Suppressor macrophage treated with lipopolysaccharide for 1 hour (primary cell): ENCODE data around the gene TLX3.
A peak's percentile ranks its signal among the peaks of the same experiment; 100 is the strongest.
"Not testable (repeated sequence)": the region's sequence is repeated elsewhere in the genome, so short reads cannot be mapped to it uniquely, and the experiment has no call there.

ENCODE experiments used
- DNase-seq, 3 donors: peaks; one replicate each; pipeline ENCODE4 v3.0.0-alpha.2; 2020 to 2022

The TLX3 gene

GRCh38 chr5:171330021-171330420 lies 21.0 kb downstream of the TLX3 start:
- DNase-seq = no peak

- DNase-seq = no peak
Measured at GRCh38 chr5:171335616-171336015, 26.6 kb downstream of the TLX3 start.

- DNase-seq = peak; percentile 53 to 68 (median 66)
Measured at GRCh38 chr5:171336521-171337209, 27.6 kb downstream of the TLX3 start.

GRCh38 chr5:171337210-171337569 lies 28.1 kb downstream of the TLX3 start:
- no peak for DNase-seq

GRCh38 chr5:171340042-171340441 lies 31.0 kb downstream of the TLX3 start:
- no peak for DNase-seq

GRCh38 chr5:171340491-171340890 lies 31.4 kb downstream of the TLX3 start:
- no peak for DNase-seq

- DNase-seq = peak; percentile 69 to 82 (median 73)
Measured at GRCh38 chr5:171342362-171343111, 33.5 kb downstream of the TLX3 start.

GRCh38 chr5:171344936-171345608 lies 36.0 kb downstream of the TLX3 start:
- DNase-seq = no peak

- no peak for DNase-seq
Measured at GRCh38 chr5:171351536-171352073, 42.6 kb downstream of the TLX3 start.

GRCh38 chr5:171355302-171355724 lies 46.3 kb downstream of the TLX3 start:
- DNase-seq = peak; percentile 20 to 43 (median 42)

GRCh38 chr5:171357843-171358242 lies 48.8 kb downstream of the TLX3 start:
- no peak for DNase-seq

- DNase-seq = not testable (repeated sequence)
Measured at GRCh38 chr5:171361151-171361550, 52.1 kb downstream of the TLX3 start.
